ENCODE measurements around the gene PCNX1.

DNA sequence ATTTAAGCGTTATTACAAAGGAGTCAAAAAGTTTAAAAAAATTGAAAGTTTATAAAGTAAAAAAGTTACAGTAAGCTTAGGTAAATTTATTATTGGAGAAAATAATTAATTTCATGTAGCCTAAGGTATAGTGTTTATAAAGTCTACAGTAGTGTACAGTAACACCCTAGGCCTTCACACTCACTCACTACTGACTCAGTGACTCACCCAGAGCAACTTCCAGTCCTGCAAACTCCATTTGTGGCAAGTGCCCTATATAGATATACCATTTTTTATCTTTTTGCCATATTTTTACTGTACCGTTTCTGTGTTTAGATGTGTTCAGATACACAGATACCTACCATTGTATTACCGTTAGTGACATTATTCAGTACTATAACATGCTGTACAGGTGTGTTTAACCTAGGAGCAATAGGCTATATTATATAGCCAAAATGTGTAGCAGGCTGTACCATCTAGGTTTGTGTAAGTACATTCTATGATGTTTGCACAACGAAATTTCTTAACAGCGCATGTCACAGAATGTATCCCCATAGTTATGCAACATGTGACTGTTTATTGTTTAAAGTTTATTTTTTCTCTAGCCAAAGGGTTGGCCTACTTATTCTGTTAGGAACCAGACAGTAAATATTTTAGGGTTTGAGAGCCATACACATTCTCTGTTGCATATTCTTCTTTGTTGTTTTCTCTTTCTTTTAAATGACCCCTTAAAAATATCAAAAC is 155.5 kb downstream of the PCNX1 start:
- TF ChIP-seq POLR2AphosphoS5 (IDR thresholded peaks at IDR 0.05; ENCODE audit: low read depth, low read length) (no peak), TAF1 (IDR thresholded peaks at IDR 0.05; ENCODE audit: borderline replicate concordance, insufficient read depth, low read length) (no peak), SIN3A (IDR thresholded peaks at IDR 0.05; ENCODE audit: borderline replicate concordance, insufficient read depth, low read length) (no peak)
- TF ChIP-seq, protein P1, sequence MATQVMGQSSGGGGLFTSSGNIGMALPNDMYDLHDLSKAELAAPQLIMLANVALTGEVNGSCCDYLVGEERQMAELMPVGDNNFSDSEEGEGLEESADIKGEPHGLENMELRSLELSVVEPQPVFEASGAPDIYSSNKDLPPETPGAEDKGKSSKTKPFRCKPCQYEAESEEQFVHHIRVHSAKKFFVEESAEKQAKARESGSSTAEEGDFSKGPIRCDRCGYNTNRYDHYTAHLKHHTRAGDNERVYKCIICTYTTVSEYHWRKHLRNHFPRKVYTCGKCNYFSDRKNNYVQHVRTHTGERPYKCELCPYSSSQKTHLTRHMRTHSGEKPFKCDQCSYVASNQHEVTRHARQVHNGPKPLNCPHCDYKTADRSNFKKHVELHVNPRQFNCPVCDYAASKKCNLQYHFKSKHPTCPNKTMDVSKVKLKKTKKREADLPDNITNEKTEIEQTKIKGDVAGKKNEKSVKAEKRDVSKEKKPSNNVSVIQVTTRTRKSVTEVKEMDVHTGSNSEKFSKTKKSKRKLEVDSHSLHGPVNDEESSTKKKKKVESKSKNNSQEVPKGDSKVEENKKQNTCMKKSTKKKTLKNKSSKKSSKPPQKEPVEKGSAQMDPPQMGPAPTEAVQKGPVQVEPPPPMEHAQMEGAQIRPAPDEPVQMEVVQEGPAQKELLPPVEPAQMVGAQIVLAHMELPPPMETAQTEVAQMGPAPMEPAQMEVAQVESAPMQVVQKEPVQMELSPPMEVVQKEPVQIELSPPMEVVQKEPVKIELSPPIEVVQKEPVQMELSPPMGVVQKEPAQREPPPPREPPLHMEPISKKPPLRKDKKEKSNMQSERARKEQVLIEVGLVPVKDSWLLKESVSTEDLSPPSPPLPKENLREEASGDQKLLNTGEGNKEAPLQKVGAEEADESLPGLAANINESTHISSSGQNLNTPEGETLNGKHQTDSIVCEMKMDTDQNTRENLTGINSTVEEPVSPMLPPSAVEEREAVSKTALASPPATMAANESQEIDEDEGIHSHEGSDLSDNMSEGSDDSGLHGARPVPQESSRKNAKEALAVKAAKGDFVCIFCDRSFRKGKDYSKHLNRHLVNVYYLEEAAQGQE (IDR thresholded peaks at IDR 0.05; ENCODE audit: insufficient read depth in 1 of 2, low read depth in 2 of 2, low read length in 2 of 2) = no peak

Measured in PFSK-1 (cell line).